H1 (cell line): ENCODE measurements around the gene PROSER3. TPM values are rescaled to one million over a fixed set of nuclear protein-coding genes. Genes with fewer than 3 reads are reported as not detected.
A peak's percentile ranks its signal among the peaks of the same experiment; 100 is the strongest.

Source experiments
- CTCF ChIA-PET: fragments of 300-600 bp; sonication (Branson Sonifier 250); formaldehyde crosslinking; loops from one replicate; lab custom pipeline; 2021; ENCODE audit not compliant: partially characterized antibody; lab: Charles Lee
- POLR2A ChIA-PET: fragments of 300-600 bp; sonication (Branson Sonifier 250); formaldehyde crosslinking; loops from one replicate; lab custom pipeline; 2021; ENCODE audit warnings: inconsistent platforms; ENCODE audit not compliant: partially characterized antibody; lab: Charles Lee
- DNase-seq, 2 experiments: peaks; one replicate each; pipeline versions ENCODE4 v3.0.0 to v3.0.0-alpha.2; 2010 to 2022; ENCODE audit warnings: low spot score in 2 of 2, low read depth in 1 of 2, mixed read lengths in 1 of 2
- FAIRE-seq: peaks from 2 replicates; lab custom pipeline; 2011; peaks lifted over from hg19 to GRCh38; lab: Jason Lieb, UNC
- H2AFZ ChIP-seq: 2 replicates; pipeline ENCODE4 v1.8.1; 2012; ENCODE audit warnings: low read length, inconsistent platforms
- H2AK5ac ChIP-seq: 2 replicates; pipeline ENCODE4 v1.6.1; 2013; ENCODE audit warnings: low read depth, low read length
- H2BK120ac ChIP-seq: replicated peaks from 2 replicates; pipeline ENCODE3; 2013; ENCODE audit warnings: low read depth, low read length, inconsistent platforms
- H2BK12ac ChIP-seq: 2 replicates; pipeline ENCODE4 v1.6.1; 2013; ENCODE audit warnings: low read depth, low read length
- H2BK15ac ChIP-seq: 2 replicates; pipeline ENCODE4 v1.6.1; 2013; ENCODE audit warnings: low read length
- H2BK20ac ChIP-seq: 2 replicates; pipeline ENCODE4 v1.6.1; 2013; ENCODE audit warnings: low read length
- H2BK5ac ChIP-seq: 2 replicates; pipeline ENCODE4 v1.6.1; 2013; ENCODE audit warnings: low read depth, low read length
- H3K14ac ChIP-seq: 2 replicates; pipeline ENCODE4 v1.6.1; 2013; ENCODE audit warnings: inconsistent platforms; ENCODE audit not compliant: insufficient read length
- H3K18ac ChIP-seq: 2 replicates; pipeline ENCODE4 v1.6.1; 2013; ENCODE audit warnings: low read length; ENCODE audit errors: extremely low read depth
- H3K23ac ChIP-seq: 2 replicates; pipeline ENCODE4 v1.6.1; 2013; ENCODE audit warnings: inconsistent platforms; ENCODE audit not compliant: insufficient read length
- H3K23me2 ChIP-seq: 2 replicates; pipeline ENCODE4 v1.6.1; 2013; ENCODE audit warnings: low read depth, low read length
- H3K27ac ChIP-seq: 2 replicates; pipeline ENCODE4 v1.6.1; 2011; ENCODE audit warnings: low read depth, low read length, inconsistent platforms
- H3K27me3 ChIP-seq, 4 experiments: replicated peaks in 1 of 4; 1 replicate in 1 of 4; 2 replicates in 3 of 4; pipeline versions ENCODE4 v1.6.1 to v1.8.1; 2011 to 2013; ENCODE audit warnings: low read length in 3 of 4, mild to moderate bottlenecking in 3 of 4, inconsistent platforms in 2 of 4, mixed read lengths in 2 of 4, moderate library complexity in 1 of 4; ENCODE audit not compliant: control insufficient read depth in 3 of 4, insufficient read depth in 3 of 4; ENCODE audit errors: extremely low read depth in 1 of 4
- H3K36me3 ChIP-seq, 4 experiments: 2 replicates each; pipeline versions ENCODE4 v1.6.1 to v1.8.1; 2011 to 2013; ENCODE audit warnings: mild to moderate bottlenecking in 4 of 4, low read length in 3 of 4, moderate library complexity in 2 of 4, control low read depth in 1 of 4, inconsistent platforms in 1 of 4; ENCODE audit not compliant: insufficient read depth in 4 of 4, control insufficient read depth in 2 of 4
- H3K4ac ChIP-seq: replicated peaks from 2 replicates; pipeline ENCODE3; 2013; ENCODE audit warnings: low read length, low read depth, mixed read lengths, inconsistent platforms; ENCODE audit not compliant: insufficient read length
- H3K4me1 ChIP-seq, 4 experiments: replicated peaks in 1 of 4; 1 replicate in 1 of 4; 2 replicates in 3 of 4; pipeline versions ENCODE4 v1.6.1 to v1.8.1; 2011 to 2013; ENCODE audit warnings: low read length in 3 of 4, inconsistent platforms in 2 of 4, mixed read lengths in 1 of 4; ENCODE audit not compliant: insufficient read depth in 4 of 4, control insufficient read depth in 3 of 4
- H3K4me2 ChIP-seq, 2 experiments: 2 replicates each; pipeline versions ENCODE4 v1.6.1 to v1.8.1; 2011 to 2013; ENCODE audit warnings: low read depth in 2 of 2, low read length in 2 of 2, control low read depth in 1 of 2, inconsistent platforms in 1 of 2, mild to moderate bottlenecking in 1 of 2; ENCODE audit not compliant: insufficient read depth in 1 of 2
- H3K4me3 ChIP-seq, 4 experiments: fragments of 200-600, 300-600 bp in 1 of 4; sonication (generic), shearing (Covaris generic), sonication (Bioruptor Twin) in 1 of 4; 2 replicates each; pipeline versions ENCODE4 v1.5.1 to v1.8.1; 2011 to 2016; ENCODE audit warnings: low read length in 4 of 4, low read depth in 3 of 4, control low read depth in 2 of 4, inconsistent platforms in 2 of 4, mild to moderate bottlenecking in 2 of 4, mixed read lengths in 1 of 4, moderate library complexity in 1 of 4; ENCODE audit not compliant: insufficient read depth in 2 of 4; ENCODE audit errors: extremely low read depth in 1 of 4
- H3K56ac ChIP-seq: replicated peaks from 2 replicates; pipeline ENCODE3; 2013; ENCODE audit warnings: low read depth, mild to moderate bottlenecking, mixed read lengths, low read length, inconsistent platforms; ENCODE audit not compliant: insufficient read length
- H3K79me1 ChIP-seq: 2 replicates; pipeline ENCODE4 v1.6.1; 2013; ENCODE audit warnings: low read depth, low read length, control low read depth
- H3K79me2 ChIP-seq, 2 experiments: 2 replicates each; pipeline versions ENCODE4 v1.6.1 to v1.8.1; 2012 to 2013; ENCODE audit warnings: low read length in 2 of 2, mild to moderate bottlenecking in 2 of 2, inconsistent platforms in 1 of 2; ENCODE audit not compliant: insufficient read depth in 2 of 2, control insufficient read depth in 1 of 2
- H3K9ac ChIP-seq, 4 experiments: replicated peaks in 1 of 4; 1 replicate in 1 of 4; 2 replicates in 3 of 4; pipeline versions ENCODE4 v1.6.1 to v1.8.1; 2011 to 2013; ENCODE audit warnings: low read depth in 3 of 4, low read length in 3 of 4, control low read depth in 2 of 4, mild to moderate bottlenecking in 2 of 4, moderate library complexity in 2 of 4, inconsistent platforms in 1 of 4; ENCODE audit errors: extremely low read depth in 1 of 4
- H3K9me3 ChIP-seq, 2 experiments: 2 replicates each; pipeline versions ENCODE4 v1.6.1 to v1.8.1; 2012 to 2013; ENCODE audit warnings: mild to moderate bottlenecking in 2 of 2, moderate library complexity in 2 of 2, control low read depth in 1 of 2, inconsistent platforms in 1 of 2, low read depth in 1 of 2, low read length in 1 of 2, mixed read lengths in 1 of 2; ENCODE audit not compliant: insufficient read depth in 2 of 2
- H4K20me1 ChIP-seq, 2 experiments: replicated peaks in 1 of 2; 2 replicates each; pipeline versions ENCODE3 to v1.8.1; 2011 to 2013; ENCODE audit warnings: inconsistent platforms in 2 of 2, low read length in 2 of 2, mild to moderate bottlenecking in 1 of 2; ENCODE audit not compliant: insufficient read depth in 2 of 2, control insufficient read depth in 1 of 2
- H4K5ac ChIP-seq: 2 replicates; pipeline ENCODE4 v1.6.1; 2013; ENCODE audit warnings: low read length, low read depth, mixed read lengths, inconsistent platforms; ENCODE audit not compliant: insufficient read length
- H4K8ac ChIP-seq: 2 replicates; pipeline ENCODE4 v1.8.0; 2013; ENCODE audit warnings: mild to moderate bottlenecking, moderate library complexity, low read length, inconsistent platforms; ENCODE audit not compliant: insufficient read depth; ENCODE audit errors: extremely low read depth
- H4K91ac ChIP-seq: replicated peaks from 2 replicates; pipeline ENCODE3; 2013; ENCODE audit warnings: low read length, mixed read lengths, inconsistent platforms; ENCODE audit not compliant: insufficient read length
- ASH2L ChIP-seq: fragments of 200-600, 300-600 bp; sonication (generic); IDR thresholded peaks from one replicate; pipeline ENCODE4 v1.7.1; 2017; ENCODE audit warnings: low read length
- KDM1A ChIP-seq: fragments of 200-600, 300-600 bp; sonication (generic); IDR thresholded peaks from 2 replicates; pipeline ENCODE4 v1.7.1; 2016; ENCODE audit warnings: mild to moderate bottlenecking, low read length, borderline replicate concordance
- TAF7 ChIP-seq: optimal IDR thresholded peaks from 2 replicates; pipeline ENCODE3; 2011; ENCODE audit warnings: low read depth, mild to moderate bottlenecking, inconsistent platforms, low read length, moderate library complexity, borderline replicate concordance
- WGBS, 2 experiments: shearing (Covaris generic) in 1 of 2; methylation state at CpG; one replicate each; pipeline versions ENCODE4 v1.1.6 to v1.1.7; 2013 to 2015; ENCODE audit warnings: low lambda C conversion rate in 2 of 2, mixed read lengths in 2 of 2, inconsistent platforms in 1 of 2, low coverage in 1 of 2, missing lambda C conversion rate in 1 of 2; ENCODE audit not compliant: insufficient replicate concordance in 2 of 2, insufficient coverage in 1 of 2, insufficient read length in 1 of 2; ENCODE audit errors: extremely low coverage in 1 of 2, missing lambda C conversion rate in 1 of 2; 5-methylcytosine and 5-hydroxymethylcytosine counted together
- polyA plus RNA-seq, 7 experiments: library from polyadenylated mRNA; depleted of rRNA in 3 of 7; stranded (reverse) in 5 of 7; unstranded in 2 of 7; fragments of >200 nt in 5 of 7; fragments of 200-250 nt in 2 of 7; gene quantifications; 1 replicate in 5 of 7; 2 replicates in 1 of 7; 4 replicates in 1 of 7; pipeline versions ENCODE4 v1.2.1 to v1.2.3, GENCODE V29; 2011 to 2013; ENCODE audit warnings: missing spikeins in 2 of 7, mixed read lengths in 2 of 7
- total RNA-seq: library from RNA; stranded (reverse); fragmentation: NEBNext Ultra II Directional; extraction: Animal tissue kit (Norgen Biotek cat#: 25700); gene quantifications from 2 replicates; pipeline ENCODE4 v1.2.1, GENCODE V29; 2021

PROSER3 gene
- total and polyA plus RNA-seq, 2 of the 8 experiments (the other 6 are each of a cell fraction or from before 2014, with no cell fraction given) = 17.8 to 28.9 TPM

GRCh38 chr19:35741203-35741515 lies 16.8 kb upstream of the PROSER3 start:
- Histone ChIP-seq H3K79me2 (peaks cover 0 to 2% of the 10 kb centered on the region in 2 experiments; a peak in 1 of 4 replicates), H3K9ac (peak overlapping the region in 2 of 4 experiments; percentile 51 to 64; a peak in 4 of 7 replicates), H3K4ac (peak overlapping the region; percentile 69), H3K4me2 (peak overlapping the region; percentile 70 to 78), H3K23ac (no peak overlapping the region), H3K36me3 (peaks cover 8 to 18% (median 13%) of the 10 kb centered on the region in 4 experiments; a peak in 5 of 8 replicates), H2AFZ (no peak overlapping the region), H3K27ac (peak overlapping the region; percentile 69; the same call in 1 of the 2 replicates), H4K5ac (peak overlapping the region; percentile 81), H3K4me3 (peak overlapping the region; percentile 36 to 86 (median 77)), H4K20me1 (peaks cover 0 to 9% of the 10 kb centered on the region in 2 experiments), H2BK15ac (no peak overlapping the region), H3K56ac (peak overlapping the region; percentile 44), H3K4me1 (peaks cover 0 to 6% (median 3%) of the 10 kb centered on the region in 4 experiments; a peak in 3 of 7 replicates), H4K91ac (no peak overlapping the region), H3K27me3 (no peaks in the 10 kb centered on the region), H2BK5ac (no peak overlapping the region), H2AK5ac (no peak overlapping the region), H4K8ac (no peak overlapping the region), H3K9me3 (no peaks in the 10 kb centered on the region), H3K14ac (no peak overlapping the region), H3K79me1 (no peaks in the 10 kb centered on the region; the same call in none of the 2 replicates), H2BK120ac (no peak overlapping the region), H2BK12ac (no peak overlapping the region), H2BK20ac (no peak overlapping the region), H3K23me2 (peaks cover 17% of the 10 kb centered on the region; the same call in 1 of the 2 replicates), H3K18ac (peak overlapping the region; percentile 83)
- FAIRE-seq (no peak), DNase-seq (no peak)
- 1% methylated on average over 12 of the region's 12 CpGs; no CpG with 5 or more reads in 1 of the 2 experiments for WGBS, 2 experiments
- peak; percentile 5 for TF ChIP-seq ASH2L
- TF ChIP-seq KDM1A = 0 out of 2 replicates have a peak, but pooled peaks have one; percentile 5
- TF ChIP-seq TAF7 = no peak
- ChIA-PET POLR2A (interaction anchor here (0.8 to 7.6 kb wide), 16 partner anchors 10 to 246 kb away, joined by 3 to 54 read pairs (median 4); partner anchors contain the start of genes APLP1 and HSPB6), CTCF (interaction anchor here (0.9 to 8.9 kb wide), 10 partner anchors 9 to 137 kb away, joined by 3 to 80 read pairs (median 4); no protein-coding TSS in a partner anchor)
